ENCODE data around the gene ADGRL1.

- TF ChIP-seq CTCF (conservative IDR thresholded peaks at IDR 0.05 in 1 of 2, IDR thresholded peaks at IDR 0.05 in 1 of 2; ENCODE audit: low read depth in 1 of 2, low read length in 2 of 2): no peak
- TF ChIP-seq EZH2 (IDR thresholded peaks at IDR 0.05; ENCODE audit: low read length, missing control alignments): no peak
Measured at GRCh38 chr19:14237014-14237941, 31.3 kb upstream of the ADGRL1 start.
